ENCODE data around the gene GRK1. TPM values are rescaled to one million over a fixed set of nuclear protein-coding genes. Genes with fewer than 3 reads are reported as not detected.

GRK1 gene
- total and polyA plus RNA-seq, 2 experiments from 2014 or later, result 0.17 TPM; not detected in 1

DNA sequence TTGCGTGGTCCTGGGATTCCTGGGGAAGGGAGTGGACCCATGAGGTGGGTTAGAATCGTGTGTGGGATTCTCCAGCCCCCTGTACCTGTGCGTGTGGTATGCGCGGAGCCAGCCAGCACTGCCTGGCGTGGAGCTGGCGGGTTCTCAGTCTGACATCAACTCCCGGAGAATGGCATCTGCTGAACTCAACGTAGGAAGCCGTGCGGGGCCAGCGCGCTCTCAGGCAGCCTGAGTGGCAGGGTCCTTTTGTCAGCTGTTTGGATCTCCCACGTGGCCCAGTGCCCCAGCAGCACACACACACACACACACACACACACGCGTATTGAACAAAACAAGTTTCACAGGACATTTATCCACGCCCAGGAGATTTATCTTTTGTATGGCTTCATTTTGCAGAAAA, 37.2 kb upstream of the GRK1 start:
- DNase-seq (ENCODE audit: low spot score), result no peak
- peaks cover 12% of the 10 kb centered on the region for H3K79me2 ChIP-seq
- no peaks in the 10 kb centered on the region for H3K9me3 ChIP-seq (ENCODE audit: low read depth)
- H3K9me2 ChIP-seq (replicated peaks; ENCODE audit: insufficient read depth), result no peaks in the 10 kb centered on the region
- no peak overlapping the region for H3K4me3 ChIP-seq
- no peak overlapping the region for H2AFZ ChIP-seq
- H3K36me3 ChIP-seq (replicated peaks; ENCODE audit: insufficient read depth, low read depth), result no peaks in the 10 kb centered on the region
- H3K27me3 ChIP-seq, result no peaks in the 10 kb centered on the region
- TF ChIP-seq, protein P1, sequence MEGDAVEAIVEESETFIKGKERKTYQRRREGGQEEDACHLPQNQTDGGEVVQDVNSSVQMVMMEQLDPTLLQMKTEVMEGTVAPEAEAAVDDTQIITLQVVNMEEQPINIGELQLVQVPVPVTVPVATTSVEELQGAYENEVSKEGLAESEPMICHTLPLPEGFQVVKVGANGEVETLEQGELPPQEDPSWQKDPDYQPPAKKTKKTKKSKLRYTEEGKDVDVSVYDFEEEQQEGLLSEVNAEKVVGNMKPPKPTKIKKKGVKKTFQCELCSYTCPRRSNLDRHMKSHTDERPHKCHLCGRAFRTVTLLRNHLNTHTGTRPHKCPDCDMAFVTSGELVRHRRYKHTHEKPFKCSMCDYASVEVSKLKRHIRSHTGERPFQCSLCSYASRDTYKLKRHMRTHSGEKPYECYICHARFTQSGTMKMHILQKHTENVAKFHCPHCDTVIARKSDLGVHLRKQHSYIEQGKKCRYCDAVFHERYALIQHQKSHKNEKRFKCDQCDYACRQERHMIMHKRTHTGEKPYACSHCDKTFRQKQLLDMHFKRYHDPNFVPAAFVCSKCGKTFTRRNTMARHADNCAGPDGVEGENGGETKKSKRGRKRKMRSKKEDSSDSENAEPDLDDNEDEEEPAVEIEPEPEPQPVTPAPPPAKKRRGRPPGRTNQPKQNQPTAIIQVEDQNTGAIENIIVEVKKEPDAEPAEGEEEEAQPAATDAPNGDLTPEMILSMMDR (IDR thresholded peaks at IDR 0.05; ENCODE audit: poor library complexity), result no peak
- no peaks in the 10 kb centered on the region for H4K20me1 ChIP-seq (ENCODE audit: insufficient read depth, poor library complexity, severe bottlenecking)
- H3K4me1 ChIP-seq (ENCODE audit: insufficient read depth), result no peaks in the 10 kb centered on the region
- WGBS (ENCODE audit: low lambda C conversion rate, missing lambda C conversion rate), result 95% methylated on average over 17 of the region's 17 CpGs
- no peak overlapping the region for H3K27ac ChIP-seq
- H3K4me2 ChIP-seq, result no peak overlapping the region

DNA sequence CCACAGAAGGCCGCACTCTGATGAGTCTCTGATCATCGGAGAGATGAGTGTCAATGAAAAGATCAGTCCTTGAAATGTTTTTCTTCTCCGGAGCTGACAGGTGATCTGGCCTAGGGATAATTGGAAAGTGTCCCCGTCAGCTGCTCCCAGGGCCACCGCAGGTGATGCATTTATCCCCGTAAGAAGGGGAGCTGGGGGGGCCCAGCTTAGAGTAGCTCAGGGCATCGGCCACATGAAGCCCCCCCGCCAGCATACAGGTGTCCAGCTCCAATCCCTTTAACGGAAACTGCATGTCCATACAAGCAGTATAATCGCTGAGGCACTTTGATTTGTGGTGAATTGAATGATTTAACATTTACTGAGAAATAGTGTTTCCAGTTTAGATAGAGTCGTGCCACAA, 36.7 kb upstream of the GRK1 start:
- no peak overlapping the region for H3K4me2 ChIP-seq
- WGBS (ENCODE audit: low lambda C conversion rate, missing lambda C conversion rate), result 92% methylated on average over 11 of the region's 11 CpGs
- TF ChIP-seq EZH2phosphoT487 (IDR thresholded peaks at IDR 0.05; ENCODE audit: low read depth, severe bottlenecking, unreplicated experiment), result no peak
- TF ChIP-seq EZH2 (IDR thresholded peaks at IDR 0.05; ENCODE audit: borderline replicate concordance), result no peak
- TF ChIP-seq, protein P1 (IDR thresholded peaks at IDR 0.05; ENCODE audit: poor library complexity), result no peak
- H3K4me3 ChIP-seq, result no peak overlapping the region
- peaks cover 12% of the 10 kb centered on the region for H3K79me2 ChIP-seq
- no peaks in the 10 kb centered on the region for H3K9me2 ChIP-seq (replicated peaks; ENCODE audit: insufficient read depth)
- H4K20me1 ChIP-seq (ENCODE audit: insufficient read depth, poor library complexity, severe bottlenecking), result no peaks in the 10 kb centered on the region
- H3K9me3 ChIP-seq (ENCODE audit: low read depth), result no peaks in the 10 kb centered on the region
- H3K4me1 ChIP-seq (ENCODE audit: insufficient read depth), result no peaks in the 10 kb centered on the region
- H3K36me3 ChIP-seq (replicated peaks; ENCODE audit: insufficient read depth, low read depth), result no peaks in the 10 kb centered on the region
- no peak for DNase-seq (ENCODE audit: low spot score)
- H3K27ac ChIP-seq, result no peak overlapping the region
- no peak overlapping the region for H2AFZ ChIP-seq
- H3K27me3 ChIP-seq, result no peaks in the 10 kb centered on the region

DNA sequence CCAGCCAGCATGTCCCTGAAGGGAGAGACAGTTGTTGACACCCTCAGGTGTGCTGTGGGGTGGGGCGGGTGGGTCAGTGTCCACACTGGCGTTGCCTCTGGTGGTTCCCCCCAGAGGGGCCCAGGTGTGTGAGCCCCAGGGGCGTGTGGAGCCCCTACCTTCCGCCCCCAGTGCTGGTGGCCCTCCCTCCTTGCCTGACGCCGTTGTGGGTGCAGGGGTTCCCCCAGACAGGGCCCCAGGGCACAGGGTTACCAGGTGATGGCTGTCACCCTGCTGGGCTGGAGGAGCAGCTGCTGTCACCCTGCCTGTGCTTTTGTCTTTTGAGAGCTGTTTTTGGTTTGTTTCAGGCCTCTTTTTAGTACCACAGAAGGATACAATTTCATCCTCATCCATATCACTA, 36.2 kb upstream of the GRK1 start:
- H3K27ac ChIP-seq, result no peak overlapping the region
- no peak for DNase-seq (ENCODE audit: low spot score)
- H3K36me3 ChIP-seq (replicated peaks; ENCODE audit: insufficient read depth, low read depth), result no peaks in the 10 kb centered on the region
- H3K9me3 ChIP-seq (ENCODE audit: low read depth), result no peaks in the 10 kb centered on the region
- H3K27me3 ChIP-seq, result no peaks in the 10 kb centered on the region
- TF ChIP-seq EZH2phosphoT487 (IDR thresholded peaks at IDR 0.05; ENCODE audit: low read depth, severe bottlenecking, unreplicated experiment) (no peak), EZH2 (IDR thresholded peaks at IDR 0.05; ENCODE audit: borderline replicate concordance) (no peak)
- TF ChIP-seq, protein P1 (IDR thresholded peaks at IDR 0.05; ENCODE audit: poor library complexity), result no peak
- H3K4me3 ChIP-seq, result no peak overlapping the region
- peaks cover 12% of the 10 kb centered on the region for H3K79me2 ChIP-seq
- no peaks in the 10 kb centered on the region for H3K9me2 ChIP-seq (replicated peaks; ENCODE audit: insufficient read depth)
- no peak overlapping the region for H3K4me2 ChIP-seq
- H3K4me1 ChIP-seq (ENCODE audit: insufficient read depth), result no peaks in the 10 kb centered on the region
- no peak overlapping the region for H2AFZ ChIP-seq
- WGBS (ENCODE audit: low lambda C conversion rate, missing lambda C conversion rate), result 92% methylated on average over 4 of the region's 6 CpGs
- no peaks in the 10 kb centered on the region for H4K20me1 ChIP-seq (ENCODE audit: insufficient read depth, poor library complexity, severe bottlenecking)

All from hepatocyte (in vitro differentiated cells).